HG03520 (cell line): ENCODE data around the gene DUSP8.

Source experiments
- ATAC-seq: cut with Tn5 transposase; IDR thresholded peaks from one replicate; pipeline ENCODE4 v1.9.1; 2021; ENCODE audit warnings: mild to moderate bottlenecking, moderate library complexity; ENCODE audit not compliant: unreplicated experiment

DUSP8 gene

GRCh38 chr11:1554981-1555712, 16.9 kb downstream of the DUSP8 start:
- ATAC-seq: no peak

- no peak for ATAC-seq
Observed at GRCh38 chr11:1553808-1554594, 18.1 kb downstream of the DUSP8 start.

GRCh38 chr11:1549338-1550330, 22.4 kb downstream of the DUSP8 start:
- no peak for ATAC-seq

GRCh38 chr11:1548221-1549070, 23.6 kb downstream of the DUSP8 start:
- ATAC-seq: no peak

GRCh38 chr11:1547467-1548098, 24.5 kb downstream of the DUSP8 start:
- no peak for ATAC-seq

- no peak for ATAC-seq
Observed at GRCh38 chr11:1546536-1547466, 25.3 kb downstream of the DUSP8 start.

GRCh38 chr11:1546077-1546535, 26.0 kb downstream of the DUSP8 start:
- no peak for ATAC-seq

GRCh38 chr11:1545432-1545831, 26.6 kb downstream of the DUSP8 start:
- ATAC-seq: no peak

- ATAC-seq: no peak
Observed at GRCh38 chr11:1544536-1544935, 27.5 kb downstream of the DUSP8 start.

GRCh38 chr11:1543606-1544263, 28.3 kb downstream of the DUSP8 start:
- no peak for ATAC-seq

- ATAC-seq: no peak
Observed at GRCh38 chr11:1542267-1542666, 29.8 kb downstream of the DUSP8 start.

GRCh38 chr11:1541474-1542204, 30.4 kb downstream of the DUSP8 start:
- ATAC-seq: no peak

GRCh38 chr11:1540074-1540473, 32.0 kb downstream of the DUSP8 start:
- no peak for ATAC-seq

- no peak for ATAC-seq
Observed at GRCh38 chr11:1538153-1538552, 33.9 kb downstream of the DUSP8 start.

GRCh38 chr11:1536065-1536843, 35.8 kb downstream of the DUSP8 start:
- no peak for ATAC-seq

- no peak for ATAC-seq
Observed at GRCh38 chr11:1534682-1535081, 37.4 kb downstream of the DUSP8 start.

- ATAC-seq: no peak
Observed at GRCh38 chr11:1534171-1534570, 37.9 kb downstream of the DUSP8 start.
